Measurements from ENCODE around the gene MDM1. TPM values are rescaled to one million over a fixed set of nuclear protein-coding genes. Genes with fewer than 3 reads are reported as not detected.
A peak's percentile ranks its signal among the peaks of the same experiment; 100 is the strongest.

The MDM1 gene
- total RNA-seq, 3 donors from 2014 or later: 7.1 to 70.9 (median 11.5) TPM

GRCh38 chr12:68340404-68341270 lies 8.5 kb upstream of the MDM1 start:
- Histone ChIP-seq H3K4me1 (ENCODE audit: low read depth) (no peaks in the 10 kb centered on the region), H3K36me3 (ENCODE audit: low read depth) (no peaks in the 10 kb centered on the region), H3K9me3 (no peaks in the 10 kb centered on the region), H3K4me3 (no peak overlapping the region)
- intact Hi-C loops (cut with DNase I, micrococcal nuclease): no loop called here
- no peak for TF ChIP-seq CTCF (IDR thresholded peaks at IDR 0.05)
- DNase-seq (no peak), ATAC-seq (no peak)

GRCh38 chr12:68336889-68337303 lies 4.7 kb upstream of the MDM1 start:
- H3K36me3 ChIP-seq (ENCODE audit: low read depth): no peaks in the 10 kb centered on the region
- H3K4me1 ChIP-seq (ENCODE audit: low read depth): no peaks in the 10 kb centered on the region
- H3K9me3 ChIP-seq: no peaks in the 10 kb centered on the region
- TF ChIP-seq CTCF (IDR thresholded peaks at IDR 0.05): no peak
- H3K4me3 ChIP-seq: no peak overlapping the region
- intact Hi-C loops (cut with DNase I, micrococcal nuclease): no loop called here
- peak in 1 of 3 donors; percentile 54 for DNase-seq
- ATAC-seq: no peak

- H3K4me3 ChIP-seq: no peak overlapping the region
- H3K9me3 ChIP-seq: no peaks in the 10 kb centered on the region
- H3K36me3 ChIP-seq (ENCODE audit: low read depth): no peaks in the 10 kb centered on the region
- ATAC-seq (no peak), DNase-seq (no peak)
- H3K4me1 ChIP-seq (ENCODE audit: low read depth): no peaks in the 10 kb centered on the region
- intact Hi-C loops (cut with DNase I, micrococcal nuclease): no loop called here
- no peak for TF ChIP-seq CTCF (IDR thresholded peaks at IDR 0.05)
Observed at GRCh38 chr12:68335462-68335861, 3.3 kb upstream of the MDM1 start.

GRCh38 chr12:68334132-68334531 lies 2.0 kb upstream of the MDM1 start:
- Histone ChIP-seq H3K36me3 (ENCODE audit: low read depth) (no peaks in the 10 kb centered on the region), H3K4me3 (no peak overlapping the region), H3K4me1 (ENCODE audit: low read depth) (no peaks in the 10 kb centered on the region), H3K9me3 (no peaks in the 10 kb centered on the region)
- DNase-seq: peak in 2 of 3 donors; percentile 27 to 31
- no peak for TF ChIP-seq CTCF (IDR thresholded peaks at IDR 0.05)
- intact Hi-C loops (cut with DNase I, micrococcal nuclease): no loop called here
- ATAC-seq: peak; percentile 32

- Histone ChIP-seq H3K9me3 (no peaks in the 10 kb centered on the region), H3K36me3 (ENCODE audit: low read depth) (no peaks in the 10 kb centered on the region), H3K4me3 (peak overlapping the region; percentile 52), H3K4me1 (ENCODE audit: low read depth) (no peaks in the 10 kb centered on the region)
- DNase-seq: no peak
- ATAC-seq: no peak
- TF ChIP-seq CTCF (IDR thresholded peaks at IDR 0.05): no peak
- intact Hi-C loops (cut with DNase I, micrococcal nuclease): no loop called here
Observed at GRCh38 chr12:68332728-68333630, 817 bp upstream of the MDM1 start.

Measured in mucosa of descending colon (tissue), 3 donors.